HG03439 (cell line): ENCODE data around the gene ANKRD11.

Source experiments
- ATAC-seq: cut with Tn5 transposase; IDR thresholded peaks from one replicate; pipeline ENCODE4 v1.9.1; 2021; ENCODE audit warnings: mild to moderate bottlenecking, moderate library complexity; ENCODE audit not compliant: unreplicated experiment

Gene ANKRD11

DNA sequence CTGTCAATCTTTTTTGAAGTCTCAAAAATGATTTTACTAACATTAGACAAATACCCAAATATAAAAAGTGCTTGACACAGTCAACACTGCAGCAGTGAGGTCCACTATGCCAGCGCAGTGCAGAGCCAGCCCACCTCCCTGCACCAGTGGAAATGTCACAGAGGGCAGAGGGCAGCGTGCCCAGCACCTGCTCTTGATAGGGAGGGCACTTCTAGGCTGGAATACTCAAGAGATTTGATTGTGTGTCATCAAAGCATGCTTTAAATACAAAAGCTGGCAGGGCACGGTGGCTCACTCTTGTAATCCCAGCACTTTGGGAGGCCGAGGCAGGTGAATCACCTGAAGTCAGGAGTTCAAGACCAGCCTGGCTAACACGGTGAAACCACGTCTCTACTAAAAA is 136.0 kb downstream of the ANKRD11 start:
- no peak for ATAC-seq

DNA sequence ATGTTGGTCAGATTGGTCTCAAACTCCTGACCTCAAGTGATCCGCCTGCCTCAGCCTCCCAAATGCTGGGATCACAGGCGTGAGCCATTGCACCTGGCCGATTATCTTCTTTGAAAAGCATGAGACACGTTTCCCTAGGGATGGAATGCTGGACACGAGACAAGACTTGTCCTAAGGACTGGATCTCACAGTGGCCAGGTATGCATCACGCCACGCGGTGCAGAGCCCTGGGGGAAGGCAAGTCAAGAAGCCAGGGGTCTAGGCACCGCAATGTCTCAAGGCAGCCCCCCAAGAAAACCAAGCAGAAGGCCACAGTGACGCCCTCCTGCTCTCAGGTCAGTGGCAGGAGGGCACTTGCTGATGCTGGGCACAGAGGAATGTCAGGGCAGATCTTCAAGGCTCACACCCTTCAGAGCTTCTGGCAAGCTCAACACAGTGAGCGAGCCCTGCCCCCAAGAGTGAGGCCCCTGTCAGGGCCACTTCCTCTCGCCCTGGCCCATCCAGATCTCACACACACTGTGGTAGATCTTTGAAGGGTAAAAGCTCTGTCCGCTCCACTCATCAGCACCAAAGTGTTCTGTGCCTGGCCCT is 138.2 kb downstream of the ANKRD11 start:
- ATAC-seq, result no peak

GRCh38 chr16:89351645-89352044 is 138.7 kb downstream of the ANKRD11 start:
- no peak for ATAC-seq

DNA sequence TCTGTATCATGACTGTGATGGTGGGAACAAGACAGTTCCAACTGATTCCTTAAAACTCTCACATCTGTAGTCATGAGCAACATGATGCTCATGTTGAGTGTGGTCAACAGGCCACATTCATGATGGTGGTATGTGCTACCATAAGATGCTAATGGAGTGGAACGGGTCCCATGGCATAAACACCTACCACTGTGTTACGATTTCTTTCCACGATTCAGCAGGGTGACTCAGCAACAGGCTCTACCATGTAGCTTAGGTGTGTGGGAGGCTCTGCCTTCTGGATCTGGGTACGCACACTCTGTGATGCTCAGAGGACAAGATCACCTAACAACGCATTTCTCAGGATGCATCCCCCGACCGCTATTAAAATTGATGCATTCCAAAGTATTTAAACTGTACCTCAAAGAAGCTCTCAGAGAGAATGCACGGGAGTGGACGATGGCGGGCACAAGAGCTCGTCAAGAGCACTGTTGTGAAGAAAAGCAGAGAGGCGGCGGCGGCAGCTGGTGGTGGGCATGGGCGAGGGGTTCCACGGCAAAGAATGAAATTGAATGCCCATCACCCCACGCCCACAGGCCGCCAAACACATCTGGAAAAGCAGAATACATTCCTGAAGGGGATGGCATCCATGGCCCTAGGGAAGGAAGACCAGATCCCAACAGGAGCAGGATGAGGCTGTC is 139.5 kb downstream of the ANKRD11 start:
- ATAC-seq, result no peak

DNA sequence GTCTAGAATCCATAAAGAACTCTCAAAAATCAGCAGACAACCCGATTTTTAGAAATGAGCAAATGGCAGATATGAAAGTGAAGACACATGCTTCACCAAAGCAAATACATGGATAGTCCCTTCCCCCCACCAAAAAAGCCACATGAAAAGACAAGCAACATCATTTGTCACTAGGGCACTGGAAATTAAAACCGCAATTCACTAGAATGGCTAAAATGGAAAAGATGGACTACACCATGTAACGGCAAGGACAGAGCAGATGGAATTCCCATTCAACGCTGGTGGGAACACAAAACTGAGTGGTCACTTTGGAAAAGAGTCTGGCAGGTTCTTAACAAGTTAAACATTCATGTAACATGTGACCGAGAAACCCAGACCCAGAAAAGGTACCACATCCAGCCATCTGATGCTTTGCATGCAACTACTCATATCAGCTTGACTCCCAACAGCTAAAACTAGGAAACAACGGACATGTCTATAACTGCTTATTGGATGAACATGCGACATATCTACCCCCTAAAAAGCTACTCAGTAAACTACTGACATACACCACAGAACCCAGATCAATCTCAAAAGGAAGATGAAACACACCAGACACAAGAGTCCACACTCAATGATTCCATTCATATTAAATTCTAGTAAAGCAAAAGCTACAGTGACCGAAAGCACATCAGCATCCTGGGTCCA is 140.3 kb downstream of the ANKRD11 start:
- no peak for ATAC-seq

GRCh38 chr16:89347807-89348206 is 142.6 kb downstream of the ANKRD11 start:
- no peak for ATAC-seq

- ATAC-seq, result no peak
These were observed 143.5 kb downstream of the ANKRD11 start for GRCh38 chr16:89346869-89347268.

DNA sequence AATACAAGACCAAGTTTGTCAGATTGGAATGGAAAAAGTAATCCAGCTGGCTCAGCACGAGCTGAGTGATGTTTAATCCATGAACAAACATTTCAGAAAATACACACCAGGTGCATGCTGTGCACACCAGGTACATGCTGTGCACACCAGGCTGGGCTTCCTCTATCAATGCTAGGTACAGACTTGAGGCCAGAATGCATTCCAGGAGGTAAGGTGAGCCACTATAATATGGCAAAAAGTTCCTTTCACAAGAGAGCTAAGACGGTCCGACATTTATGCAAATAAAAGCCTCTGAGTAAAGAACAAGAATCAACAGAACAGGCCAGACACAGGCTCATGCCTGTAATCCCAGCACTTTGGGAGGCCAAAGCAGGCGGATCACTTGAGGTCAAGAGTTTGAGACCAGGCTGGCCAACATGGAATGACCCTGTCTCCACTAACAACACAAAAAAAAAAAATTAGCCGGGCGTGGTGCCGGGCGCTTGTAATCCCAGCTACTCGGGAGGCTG is 144.7 kb downstream of the ANKRD11 start:
- ATAC-seq, result no peak

- no peak for ATAC-seq
These were observed 145.3 kb downstream of the ANKRD11 start for GRCh38 chr16:89344846-89345611.

DNA sequence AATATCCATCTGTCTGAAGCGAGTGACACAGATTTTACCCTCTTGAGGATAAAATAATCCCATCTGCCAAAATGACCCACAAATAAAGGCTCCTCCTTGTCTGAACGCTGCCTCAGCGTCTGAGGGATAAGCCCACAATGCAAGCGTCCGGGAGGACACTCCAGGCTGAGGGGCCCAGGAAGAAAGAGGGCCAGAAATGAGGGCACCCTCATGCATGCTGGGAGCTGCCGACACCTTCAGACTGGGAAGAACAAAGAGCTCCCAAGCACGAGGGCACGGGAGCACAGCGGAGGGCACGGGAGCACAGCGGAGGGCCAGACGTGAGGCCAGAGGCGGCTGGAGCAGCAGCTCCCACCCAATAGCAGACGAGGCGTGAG is 145.9 kb downstream of the ANKRD11 start:
- no peak for ATAC-seq

GRCh38 chr16:89343501-89344457 is 146.6 kb downstream of the ANKRD11 start:
- no peak for ATAC-seq

DNA sequence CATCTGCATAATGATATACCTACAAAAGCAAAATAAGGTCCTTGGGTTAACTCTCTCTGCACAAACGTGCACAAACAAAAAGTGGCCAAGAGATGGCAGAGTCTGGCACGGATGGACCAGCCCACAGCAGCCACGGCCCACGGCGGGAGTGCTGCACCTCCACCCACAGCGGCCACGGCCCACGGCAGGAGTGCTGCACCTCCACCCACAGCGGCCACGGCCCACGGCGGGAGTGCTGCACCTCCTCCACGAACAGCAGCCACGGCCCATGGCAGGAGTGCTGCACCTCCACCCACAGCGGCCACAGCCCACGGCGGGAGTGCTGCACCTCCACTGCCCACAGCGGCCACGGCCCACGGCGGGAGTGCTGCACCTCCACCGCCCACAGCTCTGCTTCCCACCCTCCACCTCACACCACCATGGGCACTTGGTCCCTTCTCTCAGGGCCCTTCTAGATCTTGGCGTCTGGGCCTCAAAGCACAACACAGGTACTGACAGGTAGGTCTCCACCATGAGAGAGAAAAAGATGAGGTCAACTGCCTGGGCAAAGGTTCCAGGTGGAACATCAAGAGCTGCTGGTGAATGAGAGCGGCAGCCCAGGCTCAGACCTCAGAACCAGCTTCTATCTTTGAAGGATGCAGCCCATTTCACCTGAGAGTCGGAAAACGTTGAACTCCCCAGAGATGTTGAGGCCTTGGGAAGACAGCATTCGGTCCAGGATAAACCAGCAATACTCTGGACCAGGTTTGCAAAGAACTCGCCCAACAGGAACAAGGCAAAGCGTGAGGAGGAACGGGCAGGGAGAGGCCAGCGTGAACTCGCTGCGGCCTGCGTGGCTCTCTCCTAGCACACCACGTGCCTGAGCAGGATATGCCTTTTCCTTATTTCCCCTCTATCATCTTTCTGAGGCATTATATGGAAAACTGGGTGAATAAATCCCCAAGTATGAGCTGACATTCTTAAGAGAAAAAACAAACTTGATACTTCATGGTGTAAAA is 148.4 kb downstream of the ANKRD11 start:
- no peak for ATAC-seq

- ATAC-seq, result no peak
These were observed 149.1 kb downstream of the ANKRD11 start for GRCh38 chr16:89341279-89341678.

DNA sequence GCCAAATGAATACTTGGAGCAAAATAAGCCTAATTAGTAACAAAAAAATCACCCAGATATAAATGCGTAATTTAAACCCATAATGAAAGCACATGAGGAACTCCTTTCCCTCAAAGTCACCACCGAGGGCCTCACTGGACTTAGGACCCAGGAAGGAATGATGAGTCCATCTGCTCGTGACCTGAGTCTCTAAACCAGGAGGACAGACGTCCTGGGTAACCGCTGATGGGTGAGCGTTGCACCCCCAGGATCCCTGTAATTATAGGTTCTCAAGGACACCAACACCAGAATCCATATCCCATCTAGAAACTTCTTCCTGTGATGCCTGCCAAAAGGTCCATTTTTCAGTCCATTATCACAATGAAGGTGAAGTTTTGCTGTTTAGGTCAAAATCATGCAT is 151.5 kb downstream of the ANKRD11 start:
- ATAC-seq, result no peak

DNA sequence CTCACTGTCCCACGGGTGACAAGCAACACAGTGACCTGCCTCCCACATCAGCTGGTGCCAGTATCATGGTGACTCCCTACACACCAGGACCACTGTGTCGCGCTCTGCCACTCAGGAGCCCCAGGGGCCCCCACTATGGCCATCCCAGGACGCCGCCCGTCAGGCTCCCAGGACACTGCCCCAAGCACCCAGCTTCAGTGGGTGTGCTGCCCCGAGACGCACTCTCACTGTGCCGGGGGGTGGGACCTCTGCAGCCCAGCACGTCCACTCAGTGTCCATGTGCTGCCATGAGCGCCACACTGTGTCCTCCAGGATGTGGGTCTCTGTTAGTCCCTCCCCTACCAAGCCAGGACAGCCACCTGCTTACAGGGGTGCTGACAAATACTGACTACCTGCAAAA is 152.4 kb downstream of the ANKRD11 start:
- ATAC-seq, result no peak

- ATAC-seq, result no peak
These were observed 154.4 kb downstream of the ANKRD11 start for GRCh38 chr16:89335803-89336485.

DNA sequence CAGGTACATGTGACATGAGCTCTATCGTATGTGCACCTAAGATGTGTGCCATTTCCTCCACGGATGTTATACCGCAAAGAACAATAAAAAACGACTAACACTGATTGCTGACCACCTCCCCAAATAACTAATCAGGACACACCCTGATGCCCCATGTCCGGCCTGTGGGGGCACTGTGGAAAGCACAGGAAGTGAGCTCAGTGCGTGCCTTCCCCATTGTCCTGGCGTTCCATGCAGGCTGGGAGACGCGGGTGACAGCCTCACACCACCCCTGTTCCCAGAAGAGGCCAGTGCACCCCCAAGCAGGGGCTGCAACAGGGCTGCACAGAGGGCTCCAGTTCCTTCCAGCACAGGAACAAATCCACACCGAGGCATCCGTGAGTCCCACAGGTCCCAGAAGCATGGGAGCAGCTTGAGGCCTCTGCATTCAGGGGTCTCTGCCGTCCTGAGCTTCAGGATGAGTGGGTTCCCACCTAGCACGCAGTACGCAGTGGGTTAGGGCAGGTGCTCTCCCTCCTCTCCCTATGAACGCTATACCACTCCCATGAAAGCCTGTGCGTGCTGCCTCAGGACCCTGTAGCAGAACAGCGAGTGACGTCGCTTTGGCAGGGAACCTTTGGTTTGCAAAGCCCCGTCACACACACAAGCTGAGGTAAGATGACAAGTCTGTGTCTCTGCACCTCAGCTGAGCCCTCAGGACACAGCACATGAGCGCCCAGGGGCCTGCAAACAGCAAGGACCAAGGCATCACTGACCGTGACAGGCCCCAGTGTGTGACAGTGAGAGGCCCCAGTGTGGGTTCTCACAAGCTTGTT is 155.2 kb downstream of the ANKRD11 start:
- no peak for ATAC-seq

- ATAC-seq, result no peak
These were observed 155.9 kb downstream of the ANKRD11 start for GRCh38 chr16:89334461-89334860.
